H9 (cell line): ENCODE results near the gene ATP1B2. TPM values are rescaled to one million over a fixed set of nuclear protein-coding genes. Genes with fewer than 3 reads are reported as not detected.

ENCODE experiments used
- DNase-seq: peaks from one replicate; pipeline ENCODE4 v3.0.0-alpha.2; 2017
- H2AFZ ChIP-seq: one replicate; pipeline ENCODE4 v1.6.1; 2013; ENCODE audit warnings: mild to moderate bottlenecking, low read length, control low read depth, moderate library complexity
- H2AK5ac ChIP-seq: 2 replicates; pipeline ENCODE4 v1.6.1; 2013; ENCODE audit warnings: low read length, control low read depth, mixed read lengths; ENCODE audit not compliant: insufficient read length
- H2BK120ac ChIP-seq: one replicate; pipeline ENCODE4 v1.6.1; 2013; ENCODE audit warnings: low read depth, mild to moderate bottlenecking, low read length, control low read depth, inconsistent platforms; ENCODE audit not compliant: poor library complexity, severe bottlenecking
- H2BK12ac ChIP-seq: 2 replicates; pipeline ENCODE4 v1.6.1; 2013; ENCODE audit warnings: low read length, control low read depth, mixed read lengths, low read depth; ENCODE audit not compliant: insufficient read length
- H2BK15ac ChIP-seq: 2 replicates; pipeline ENCODE4 v1.6.1; 2013; ENCODE audit warnings: low read depth, low read length, control low read depth
- H2BK20ac ChIP-seq: one replicate; pipeline ENCODE4 v1.6.1; 2013; ENCODE audit warnings: low read depth, mild to moderate bottlenecking, low read length, control low read depth, inconsistent platforms; ENCODE audit not compliant: poor library complexity, severe bottlenecking
- H2BK5ac ChIP-seq: 2 replicates; pipeline ENCODE4 v1.6.1; 2013; ENCODE audit warnings: low read length, control low read depth, mixed read lengths; ENCODE audit not compliant: insufficient read length
- H3K14ac ChIP-seq: 2 replicates; pipeline ENCODE4 v1.6.1; 2013; ENCODE audit warnings: low read length, control low read depth; ENCODE audit not compliant: insufficient read depth
- H3K18ac ChIP-seq: 2 replicates; pipeline ENCODE4 v1.6.1; 2013; ENCODE audit warnings: low read depth, mild to moderate bottlenecking, mixed read lengths, low read length, control low read depth; ENCODE audit not compliant: insufficient read length
- H3K23ac ChIP-seq: 2 replicates; pipeline ENCODE4 v1.6.1; 2013; ENCODE audit warnings: low read length, control low read depth, mixed read lengths, low read depth; ENCODE audit not compliant: insufficient read length
- H3K23me2 ChIP-seq: 2 replicates; pipeline ENCODE4 v1.6.1; 2013; ENCODE audit warnings: low read depth, mild to moderate bottlenecking, mixed read lengths, low read length, control low read depth; ENCODE audit not compliant: insufficient read length, poor library complexity, severe bottlenecking
- H3K27ac ChIP-seq: 2 replicates; pipeline ENCODE4 v1.5.1; 2013; ENCODE audit warnings: low read length, control low read depth, mixed read lengths, low read depth; ENCODE audit not compliant: insufficient read length
- H3K27me3 ChIP-seq: 2 replicates; pipeline ENCODE4 v1.6.1; 2013; ENCODE audit warnings: low read length, control low read depth, inconsistent platforms; ENCODE audit not compliant: insufficient read depth
- H3K4ac ChIP-seq: 2 replicates; pipeline ENCODE4 v1.6.1; 2013; ENCODE audit warnings: low read depth, mild to moderate bottlenecking, control low read depth, inconsistent platforms, low read length, moderate library complexity
- H3K4me1 ChIP-seq: 2 replicates; pipeline ENCODE4 v1.6.1; 2013; ENCODE audit warnings: low read length, control low read depth, inconsistent platforms; ENCODE audit not compliant: insufficient read depth
- H3K4me2 ChIP-seq: 2 replicates; pipeline ENCODE4 v1.6.1; 2013; ENCODE audit warnings: low read length, control low read depth, mixed read lengths; ENCODE audit not compliant: insufficient read length, insufficient read depth
- H3K56ac ChIP-seq: 2 replicates; pipeline ENCODE4 v1.6.1; 2013; ENCODE audit warnings: low read depth, mild to moderate bottlenecking, mixed read lengths, low read length, control low read depth; ENCODE audit not compliant: insufficient read length
- H3K79me1 ChIP-seq: 2 replicates; pipeline ENCODE4 v1.6.1; 2013; ENCODE audit warnings: low read depth, mild to moderate bottlenecking, moderate library complexity, low read length, control low read depth, inconsistent platforms; ENCODE audit not compliant: insufficient read depth, poor library complexity, severe bottlenecking
- H3K79me2 ChIP-seq: 2 replicates; pipeline ENCODE4 v1.6.1; 2013; ENCODE audit warnings: low read length, control low read depth, inconsistent platforms; ENCODE audit not compliant: insufficient read depth
- H3K9ac ChIP-seq: 2 replicates; pipeline ENCODE4 v1.6.1; 2013; ENCODE audit warnings: low read length, control low read depth, mixed read lengths; ENCODE audit not compliant: insufficient read length; ENCODE audit errors: extremely low read depth
- H3K9me3 ChIP-seq: one replicate; pipeline ENCODE4 v1.6.1; 2013; ENCODE audit warnings: low read depth, low read length, inconsistent platforms; ENCODE audit not compliant: control insufficient read depth
- H3T11ph ChIP-seq: one replicate; pipeline ENCODE4 v1.6.1; 2013; ENCODE audit warnings: mild to moderate bottlenecking, low read length, control low read depth, inconsistent platforms
- H4K20me1 ChIP-seq: one replicate; pipeline ENCODE4 v1.6.1; 2013; ENCODE audit not compliant: control insufficient read depth, insufficient read length, insufficient read depth
- H4K5ac ChIP-seq: 2 replicates; pipeline ENCODE4 v1.6.1; 2013; ENCODE audit warnings: low read depth, mild to moderate bottlenecking, mixed read lengths, low read length, control low read depth; ENCODE audit not compliant: insufficient read length
- H4K8ac ChIP-seq: replicated peaks from 2 replicates; pipeline ENCODE4 v1.6.1; 2013; ENCODE audit warnings: low read length, control low read depth, mixed read lengths, low read depth; ENCODE audit not compliant: insufficient read length
- H4K91ac ChIP-seq: 2 replicates; pipeline ENCODE4 v1.6.1; 2013; ENCODE audit warnings: low read depth, mild to moderate bottlenecking, moderate library complexity, mixed read lengths, low read length, control low read depth; ENCODE audit not compliant: insufficient read length
- H3K27ac Mint-ChIP-seq, 3 experiments: 2 replicates in 2 of 3; 3 replicates in 1 of 3; pipeline ENCODE4 v1.8.0; 2020 to 2021; ENCODE audit warnings: mixed read lengths in 3 of 3, mild to moderate bottlenecking in 1 of 3, moderate library complexity in 1 of 3
- H3K27me3 Mint-ChIP-seq: 2 replicates; pipeline ENCODE4 v1.8.0; 2021; ENCODE audit warnings: low read depth, mild to moderate bottlenecking, moderate library complexity, mixed read lengths
- H3K36me3 Mint-ChIP-seq, 3 experiments: 2 replicates in 2 of 3; 3 replicates in 1 of 3; pipeline ENCODE4 v1.8.0; 2020 to 2021; ENCODE audit warnings: low read depth in 3 of 3, mixed read lengths in 3 of 3; ENCODE audit not compliant: insufficient read depth in 1 of 3
- H3K4me1 Mint-ChIP-seq, 2 experiments: 2 replicates each; pipeline ENCODE4 v1.8.0; 2020; ENCODE audit warnings: mixed read lengths in 2 of 2
- H3K4me3 Mint-ChIP-seq, 2 experiments: 2 replicates in 1 of 2; 3 replicates in 1 of 2; pipeline ENCODE4 v1.8.0; 2020 to 2021; ENCODE audit warnings: mild to moderate bottlenecking in 2 of 2, mixed read lengths in 2 of 2, moderate library complexity in 1 of 2
- H3K9me3 Mint-ChIP-seq, 2 experiments: 2 replicates in 1 of 2; 3 replicates in 1 of 2; pipeline ENCODE4 v1.8.0; 2020; ENCODE audit warnings: mild to moderate bottlenecking in 2 of 2, mixed read lengths in 2 of 2, moderate library complexity in 1 of 2
- CTCF ChIP-seq: fragments of 200-600 bp; sonication (generic); conservative IDR thresholded peaks from 3 replicates; pipeline ENCODE4 v1.8.0; 2021; ENCODE audit warnings: antibody characterized with exemption, mild to moderate bottlenecking
- WGBS: extraction: QIAGEN DNeasy Blood & Tissue Kit; methylation state at CpG from one replicate; pipeline ENCODE4 v1.1.7; 2013; ENCODE audit warnings: missing lambda C conversion rate, low lambda C conversion rate, mixed read lengths; ENCODE audit not compliant: insufficient read length; ENCODE audit errors: extremely low coverage; 5-methylcytosine and 5-hydroxymethylcytosine counted together
- total RNA-seq: library from RNA; stranded (reverse); gene quantifications from 2 replicates; pipeline ENCODE4 v1.2.1, GENCODE V29; 2021

Gene ATP1B2
- total RNA-seq, 1 experiment from 2014 or later = 16.2 TPM

GRCh38 chr17:7633093-7633492, 17.6 kb upstream of the ATP1B2 start:
- Histone ChIP-seq H3K9me3 (no peaks in the 10 kb centered on the region), H4K91ac (no peak overlapping the region), H3K23me2 (no peaks in the 10 kb centered on the region), H3K56ac (no peak overlapping the region), H2BK15ac (no peak overlapping the region), H3K27me3 (no peaks in the 10 kb centered on the region), H3K4me2 (no peak overlapping the region), H2BK12ac (no peak overlapping the region), H3K18ac (no peak overlapping the region), H4K8ac (no peak overlapping the region), H3K9ac (no peak overlapping the region), H2AK5ac (no peak overlapping the region), H3K14ac (no peak overlapping the region), H3K23ac (no peak overlapping the region), H2BK20ac (no peak overlapping the region), H2AFZ (no peak overlapping the region), H2BK120ac (no peak overlapping the region), H3K79me1 (no peaks in the 10 kb centered on the region), H3K4ac (no peak overlapping the region), H3K27ac (no peak overlapping the region), H4K5ac (no peak overlapping the region), H3T11ph (no peak overlapping the region), H3K4me1 (peaks cover 2% of the 10 kb centered on the region; the same call in 1 of the 2 replicates), H2BK5ac (no peak overlapping the region), H4K20me1 (no peaks in the 10 kb centered on the region), H3K79me2 (no peaks in the 10 kb centered on the region)
- peak; percentile 50 for DNase-seq
- Mint-ChIP-seq H3K27ac (peak overlapping the region in 2 of 3 experiments; percentile 25 to 74; a peak in 1 of 7 replicates), H3K36me3 (no peaks in the 10 kb centered on the region), H3K4me1 (peaks cover 26 to 38% of the 10 kb centered on the region in 2 experiments), H3K27me3 (peaks cover 3% of the 10 kb centered on the region; the same call in 1 of the 2 replicates), H3K9me3 (no peaks in the 10 kb centered on the region), H3K4me3 (no peak overlapping the region)
- WGBS = no CpG with 5 or more reads among the region's 2 CpGs
- TF ChIP-seq CTCF = no peak; the same call in 2 of the 3 replicates
